Measurements from ENCODE around the gene ARHGAP22.

- TF ChIP-seq, protein P1, sequence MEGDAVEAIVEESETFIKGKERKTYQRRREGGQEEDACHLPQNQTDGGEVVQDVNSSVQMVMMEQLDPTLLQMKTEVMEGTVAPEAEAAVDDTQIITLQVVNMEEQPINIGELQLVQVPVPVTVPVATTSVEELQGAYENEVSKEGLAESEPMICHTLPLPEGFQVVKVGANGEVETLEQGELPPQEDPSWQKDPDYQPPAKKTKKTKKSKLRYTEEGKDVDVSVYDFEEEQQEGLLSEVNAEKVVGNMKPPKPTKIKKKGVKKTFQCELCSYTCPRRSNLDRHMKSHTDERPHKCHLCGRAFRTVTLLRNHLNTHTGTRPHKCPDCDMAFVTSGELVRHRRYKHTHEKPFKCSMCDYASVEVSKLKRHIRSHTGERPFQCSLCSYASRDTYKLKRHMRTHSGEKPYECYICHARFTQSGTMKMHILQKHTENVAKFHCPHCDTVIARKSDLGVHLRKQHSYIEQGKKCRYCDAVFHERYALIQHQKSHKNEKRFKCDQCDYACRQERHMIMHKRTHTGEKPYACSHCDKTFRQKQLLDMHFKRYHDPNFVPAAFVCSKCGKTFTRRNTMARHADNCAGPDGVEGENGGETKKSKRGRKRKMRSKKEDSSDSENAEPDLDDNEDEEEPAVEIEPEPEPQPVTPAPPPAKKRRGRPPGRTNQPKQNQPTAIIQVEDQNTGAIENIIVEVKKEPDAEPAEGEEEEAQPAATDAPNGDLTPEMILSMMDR (IDR thresholded peaks at IDR 0.05) = no peak
- TF ChIP-seq POLR2AphosphoS5 (IDR thresholded peaks at IDR 0.05) = no peak
Measured at GRCh38 chr10:48579251-48579960, 25.5 kb downstream of the ARHGAP22 start.

Data from upper lobe of left lung (tissue), 4 donors.